ENCODE results near the gene HERPUD1. TPM values are rescaled to one million over a fixed set of nuclear protein-coding genes. Genes with fewer than 3 reads are reported as not detected.
"Not testable (repeated sequence)": the region's sequence is repeated elsewhere in the genome, so short reads cannot be mapped to it uniquely, and the experiment has no call there.

Gene HERPUD1
- total RNA-seq, 1 experiment from 2014 or later, result 30.8 TPM

DNA sequence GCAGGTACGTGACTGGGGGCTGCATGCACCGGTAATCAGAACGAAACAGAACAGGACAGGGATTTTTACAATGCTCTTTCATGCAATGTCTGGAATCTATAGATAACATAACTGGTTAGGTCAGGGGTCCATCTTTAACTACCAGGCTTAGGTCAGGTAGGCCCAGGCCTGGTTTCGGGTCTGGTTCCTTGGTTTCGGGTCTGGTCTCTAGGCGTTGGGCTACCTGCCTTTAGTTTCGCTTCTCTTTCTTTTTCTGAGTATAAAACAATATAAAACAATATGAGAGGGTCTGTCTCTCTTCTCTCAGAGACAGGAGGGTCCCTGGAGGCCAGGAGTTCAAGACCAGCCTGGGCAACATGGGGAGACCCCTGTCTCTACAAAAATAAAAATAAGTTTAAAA is 42.0 kb downstream of the HERPUD1 start:
- not testable (repeated sequence) for H3K4me3 Mint-ChIP-seq

DNA sequence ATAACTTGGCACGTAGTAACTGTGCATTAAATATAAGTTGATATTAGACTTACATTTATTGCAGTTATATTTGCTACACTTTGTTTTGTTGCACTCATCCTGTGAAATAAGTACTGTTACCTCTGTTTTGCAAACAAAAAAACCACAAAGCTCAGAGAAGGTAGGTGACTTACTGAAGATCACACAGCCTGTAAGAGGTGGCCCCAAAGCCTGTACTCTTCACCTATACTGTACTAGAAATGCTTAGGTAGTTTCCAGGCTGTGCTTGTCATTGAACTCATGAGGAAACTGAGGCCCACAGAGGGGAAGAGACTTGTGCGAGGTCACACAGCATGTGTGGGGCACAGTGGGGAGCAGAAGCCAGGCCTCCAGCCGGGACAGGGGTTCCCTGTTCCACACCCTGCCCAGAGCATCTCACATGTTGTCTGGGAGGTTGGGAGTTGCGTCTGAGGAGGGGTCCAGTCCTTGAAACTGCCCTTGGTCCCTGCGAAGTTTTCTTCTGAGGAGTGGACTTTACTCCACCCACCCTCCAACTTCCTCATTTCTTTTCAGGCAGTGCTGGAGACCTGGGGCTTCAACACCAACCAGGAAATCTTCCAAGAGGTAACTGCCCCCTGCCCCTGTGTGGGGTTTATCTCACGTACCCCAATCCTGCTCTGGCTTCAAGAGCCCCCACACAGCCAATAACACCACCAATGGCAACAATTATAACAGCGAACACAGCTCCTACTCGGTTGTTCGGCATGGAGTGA is 42.8 kb downstream of the HERPUD1 start:
- DNase-seq (ENCODE audit: low spot score) (no peak), ATAC-seq (no peak)
- H3K4me3 Mint-ChIP-seq, result no peak overlapping the region
- ChIA-PET POLR2A (no interaction called here), CTCF (interaction anchor here (4.2 kb wide), 1 partner anchor 10 kb away, joined by 22 read pairs; no protein-coding TSS in a partner anchor)
- H3K27ac Mint-ChIP-seq, result no peak overlapping the region
- H3K36me3 Mint-ChIP-seq, result no peaks in the 10 kb centered on the region
- H3K4me1 Mint-ChIP-seq, result no peaks in the 10 kb centered on the region
- H3K9me3 Mint-ChIP-seq, result peaks cover 3% of the 10 kb centered on the region; the same call in 1 of the 2 replicates
- TF ChIP-seq, protein P1, sequence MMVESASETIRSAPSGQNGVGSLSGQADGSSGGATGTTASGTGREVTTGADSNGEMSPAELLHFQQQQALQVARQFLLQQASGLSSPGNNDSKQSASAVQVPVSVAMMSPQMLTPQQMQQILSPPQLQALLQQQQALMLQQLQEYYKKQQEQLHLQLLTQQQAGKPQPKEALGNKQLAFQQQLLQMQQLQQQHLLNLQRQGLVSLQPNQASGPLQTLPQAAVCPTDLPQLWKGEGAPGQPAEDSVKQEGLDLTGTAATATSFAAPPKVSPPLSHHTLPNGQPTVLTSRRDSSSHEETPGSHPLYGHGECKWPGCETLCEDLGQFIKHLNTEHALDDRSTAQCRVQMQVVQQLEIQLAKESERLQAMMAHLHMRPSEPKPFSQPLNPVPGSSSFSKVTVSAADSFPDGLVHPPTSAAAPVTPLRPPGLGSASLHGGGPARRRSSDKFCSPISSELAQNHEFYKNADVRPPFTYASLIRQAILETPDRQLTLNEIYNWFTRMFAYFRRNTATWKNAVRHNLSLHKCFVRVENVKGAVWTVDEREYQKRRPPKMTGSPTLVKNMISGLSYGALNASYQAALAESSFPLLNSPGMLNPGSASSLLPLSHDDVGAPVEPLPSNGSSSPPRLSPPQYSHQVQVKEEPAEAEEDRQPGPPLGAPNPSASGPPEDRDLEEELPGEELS (CRISPR knock-in tag; IDR thresholded peaks at IDR 0.05), result no peak
- TF ChIP-seq ZBTB21 (CRISPR knock-in tag; IDR thresholded peaks at IDR 0.05; ENCODE audit: borderline replicate concordance) (no peak), SP1 (CRISPR knock-in tag; conservative IDR thresholded peaks at IDR 0.05) (no peak), GTF2I (CRISPR knock-in tag; conservative IDR thresholded peaks at IDR 0.05) (no peak), TEAD4 (CRISPR knock-in tag; IDR thresholded peaks at IDR 0.05) (no peak), NR3C1 (CRISPR knock-in tag; conservative IDR thresholded peaks at IDR 0.05; ENCODE audit: low read depth) (no peak), RORB (CRISPR knock-in tag; IDR thresholded peaks at IDR 0.05) (no peak), NFATC4 (CRISPR knock-in tag; IDR thresholded peaks at IDR 0.05) (no peak), CBFB (CRISPR knock-in tag; IDR thresholded peaks at IDR 0.05; ENCODE audit: low read depth) (no peak), ZNF219 (CRISPR knock-in tag; IDR thresholded peaks at IDR 0.05; ENCODE audit: borderline replicate concordance) (no peak), TEAD1 (CRISPR knock-in tag; IDR thresholded peaks at IDR 0.05) (no peak)
- TF ChIP-seq, protein P2, sequence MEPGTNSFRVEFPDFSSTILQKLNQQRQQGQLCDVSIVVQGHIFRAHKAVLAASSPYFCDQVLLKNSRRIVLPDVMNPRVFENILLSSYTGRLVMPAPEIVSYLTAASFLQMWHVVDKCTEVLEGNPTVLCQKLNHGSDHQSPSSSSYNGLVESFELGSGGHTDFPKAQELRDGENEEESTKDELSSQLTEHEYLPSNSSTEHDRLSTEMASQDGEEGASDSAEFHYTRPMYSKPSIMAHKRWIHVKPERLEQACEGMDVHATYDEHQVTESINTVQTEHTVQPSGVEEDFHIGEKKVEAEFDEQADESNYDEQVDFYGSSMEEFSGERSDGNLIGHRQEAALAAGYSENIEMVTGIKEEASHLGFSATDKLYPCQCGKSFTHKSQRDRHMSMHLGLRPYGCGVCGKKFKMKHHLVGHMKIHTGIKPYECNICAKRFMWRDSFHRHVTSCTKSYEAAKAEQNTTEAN (CRISPR knock-in tag; IDR thresholded peaks at IDR 0.05), result no peak
- TF ChIP-seq, protein P3, sequence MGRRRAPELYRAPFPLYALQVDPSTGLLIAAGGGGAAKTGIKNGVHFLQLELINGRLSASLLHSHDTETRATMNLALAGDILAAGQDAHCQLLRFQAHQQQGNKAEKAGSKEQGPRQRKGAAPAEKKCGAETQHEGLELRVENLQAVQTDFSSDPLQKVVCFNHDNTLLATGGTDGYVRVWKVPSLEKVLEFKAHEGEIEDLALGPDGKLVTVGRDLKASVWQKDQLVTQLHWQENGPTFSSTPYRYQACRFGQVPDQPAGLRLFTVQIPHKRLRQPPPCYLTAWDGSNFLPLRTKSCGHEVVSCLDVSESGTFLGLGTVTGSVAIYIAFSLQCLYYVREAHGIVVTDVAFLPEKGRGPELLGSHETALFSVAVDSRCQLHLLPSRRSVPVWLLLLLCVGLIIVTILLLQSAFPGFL (CRISPR knock-in tag; IDR thresholded peaks at IDR 0.05; ENCODE audit: borderline replicate concordance), result no peak
- TF ChIP-seq, protein P4, sequence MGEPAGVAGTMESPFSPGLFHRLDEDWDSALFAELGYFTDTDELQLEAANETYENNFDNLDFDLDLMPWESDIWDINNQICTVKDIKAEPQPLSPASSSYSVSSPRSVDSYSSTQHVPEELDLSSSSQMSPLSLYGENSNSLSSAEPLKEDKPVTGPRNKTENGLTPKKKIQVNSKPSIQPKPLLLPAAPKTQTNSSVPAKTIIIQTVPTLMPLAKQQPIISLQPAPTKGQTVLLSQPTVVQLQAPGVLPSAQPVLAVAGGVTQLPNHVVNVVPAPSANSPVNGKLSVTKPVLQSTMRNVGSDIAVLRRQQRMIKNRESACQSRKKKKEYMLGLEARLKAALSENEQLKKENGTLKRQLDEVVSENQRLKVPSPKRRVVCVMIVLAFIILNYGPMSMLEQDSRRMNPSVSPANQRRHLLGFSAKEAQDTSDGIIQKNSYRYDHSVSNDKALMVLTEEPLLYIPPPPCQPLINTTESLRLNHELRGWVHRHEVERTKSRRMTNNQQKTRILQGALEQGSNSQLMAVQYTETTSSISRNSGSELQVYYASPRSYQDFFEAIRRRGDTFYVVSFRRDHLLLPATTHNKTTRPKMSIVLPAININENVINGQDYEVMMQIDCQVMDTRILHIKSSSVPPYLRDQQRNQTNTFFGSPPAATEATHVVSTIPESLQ (CRISPR knock-in tag; IDR thresholded peaks at IDR 0.05), result no peak
- TF ChIP-seq, protein P5, sequence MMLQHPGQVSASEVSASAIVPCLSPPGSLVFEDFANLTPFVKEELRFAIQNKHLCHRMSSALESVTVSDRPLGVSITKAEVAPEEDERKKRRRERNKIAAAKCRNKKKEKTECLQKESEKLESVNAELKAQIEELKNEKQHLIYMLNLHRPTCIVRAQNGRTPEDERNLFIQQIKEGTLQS (CRISPR knock-in tag; conservative IDR thresholded peaks at IDR 0.05), result no peak
- TF ChIP-seq, protein P6, sequence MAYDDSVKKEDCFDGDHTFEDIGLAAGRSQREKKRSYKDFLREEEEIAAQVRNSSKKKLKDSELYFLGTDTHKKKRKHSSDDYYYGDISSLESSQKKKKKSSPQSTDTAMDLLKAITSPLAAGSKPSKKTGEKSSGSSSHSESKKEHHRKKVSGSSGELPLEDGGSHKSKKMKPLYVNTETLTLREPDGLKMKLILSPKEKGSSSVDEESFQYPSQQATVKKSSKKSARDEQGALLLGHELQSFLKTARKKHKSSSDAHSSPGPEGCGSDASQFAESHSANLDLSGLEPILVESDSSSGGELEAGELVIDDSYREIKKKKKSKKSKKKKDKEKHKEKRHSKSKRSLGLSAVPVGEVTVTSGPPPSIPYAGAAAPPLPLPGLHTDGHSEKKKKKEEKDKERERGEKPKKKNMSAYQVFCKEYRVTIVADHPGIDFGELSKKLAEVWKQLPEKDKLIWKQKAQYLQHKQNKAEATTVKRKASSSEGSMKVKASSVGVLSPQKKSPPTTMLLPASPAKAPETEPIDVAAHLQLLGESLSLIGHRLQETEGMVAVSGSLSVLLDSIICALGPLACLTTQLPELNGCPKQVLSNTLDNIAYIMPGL (CRISPR knock-in tag; IDR thresholded peaks at IDR 0.05), result no peak
- H3K27me3 Mint-ChIP-seq (ENCODE audit: low read depth), result no peaks in the 10 kb centered on the region

More for the DNA sequence above, 42.0 kb downstream of the HERPUD1 start:
- H3K9me3 Mint-ChIP-seq; H3K27me3 Mint-ChIP-seq (ENCODE audit: low read depth); ATAC-seq; H3K4me1 Mint-ChIP-seq; H3K36me3 Mint-ChIP-seq; DNase-seq (ENCODE audit: low spot score); H3K27ac Mint-ChIP-seq; POLR2A ChIA-PET: not testable (repeated sequence)
- CTCF ChIA-PET, result interaction anchor here (1.9 kb wide), 1 partner anchor 10 kb away, joined by 7 read pairs; no protein-coding TSS in a partner anchor

All from WTC11 (cell line).